RWPE2 (cell line): ENCODE measurements around the gene DNAJC5.
"Not testable (repeated sequence)": the region's sequence is repeated elsewhere in the genome, so short reads cannot be mapped to it uniquely, and the experiment has no call there.

Source experiments
- ATAC-seq: fragments of 200-7000 bp; cut with Tn5 transposase; 3 replicates; pipeline ENCODE4 v1.9.1; 2021; ENCODE audit warnings: low read depth
- DNase-seq: peaks from one replicate; pipeline ENCODE4 v3.0.0-alpha.2; 2020; ENCODE audit warnings: low spot score
- H3K27ac ChIP-seq: fragments of 450-650 bp; 2 replicates; pipeline ENCODE4 v1.5.1; 2017; ENCODE audit warnings: mild to moderate bottlenecking; ENCODE audit not compliant: poor library complexity, severe bottlenecking
- H3K27me3 ChIP-seq: fragments of 250-450 bp; sonication (Bioruptor Pico); 2 replicates; pipeline ENCODE4 v1.5.1; 2021; ENCODE audit warnings: mild to moderate bottlenecking, moderate library complexity; ENCODE audit not compliant: insufficient read depth, poor library complexity, severe bottlenecking
- H3K36me3 ChIP-seq: fragments of 250-450 bp; sonication (Bioruptor Pico); 2 replicates; pipeline ENCODE4 v1.5.1; 2020; ENCODE audit warnings: low read depth, mild to moderate bottlenecking, moderate library complexity
- H3K4me1 ChIP-seq: fragments of 250-450 bp; sonication (Bioruptor Pico); 2 replicates; pipeline ENCODE4 v1.5.1; 2021; ENCODE audit warnings: mild to moderate bottlenecking, moderate library complexity; ENCODE audit not compliant: insufficient read depth, poor library complexity, severe bottlenecking
- H3K4me3 ChIP-seq: fragments of 250-450 bp; sonication (Bioruptor Pico); 2 replicates; pipeline ENCODE4 v1.5.1; 2021; ENCODE audit warnings: mild to moderate bottlenecking, moderate library complexity; ENCODE audit not compliant: severe bottlenecking
- H3K9me3 ChIP-seq: fragments of 250-450 bp; sonication (Bioruptor Pico); 2 replicates; pipeline ENCODE4 v1.5.1; 2021; ENCODE audit warnings: mild to moderate bottlenecking, moderate library complexity; ENCODE audit not compliant: severe bottlenecking
- CTCF ChIP-seq: fragments of 450-650 bp; IDR thresholded peaks from one replicate; pipeline ENCODE4 v1.5.1; 2017; ENCODE audit warnings: mild to moderate bottlenecking, moderate library complexity; ENCODE audit not compliant: poor library complexity, severe bottlenecking

Gene DNAJC5

DNA sequence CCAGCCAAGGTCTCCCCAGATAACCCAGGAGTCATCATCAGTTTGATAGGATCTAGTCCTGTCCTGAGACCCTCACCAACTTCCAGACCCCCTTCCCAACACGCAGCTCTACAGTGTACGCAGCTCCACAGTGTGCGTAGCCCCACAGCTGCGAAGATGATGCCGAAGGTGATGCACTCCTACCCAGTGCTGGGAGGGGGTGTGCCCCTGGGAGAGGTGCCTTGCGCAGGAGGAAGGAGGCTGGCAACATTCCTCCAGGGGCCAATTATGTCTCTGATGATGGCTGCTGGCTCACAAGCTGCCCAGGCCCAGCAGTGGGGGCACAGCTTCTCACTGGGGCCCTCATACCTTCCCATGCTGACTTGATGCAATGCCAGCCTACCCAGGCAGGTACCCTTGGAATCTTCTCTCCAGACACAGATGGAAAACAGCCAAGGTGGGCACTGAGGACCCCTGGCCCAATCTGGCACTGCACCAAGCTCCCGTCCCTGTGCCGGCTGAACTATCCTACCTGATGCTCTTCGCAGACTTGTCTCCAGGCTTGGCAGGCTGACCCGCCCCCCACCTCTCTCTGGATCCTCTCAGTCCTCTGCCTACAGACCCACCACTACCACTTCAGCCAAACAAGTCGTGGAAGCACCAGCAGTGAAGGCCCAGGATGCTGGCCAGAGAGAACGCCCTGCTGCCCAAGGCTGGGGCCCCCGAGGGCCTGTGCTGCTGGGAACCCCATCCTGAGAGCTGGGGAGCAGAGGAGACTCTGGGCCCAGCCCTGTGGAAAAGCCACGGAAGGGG is 73.4 kb downstream of the DNAJC5 start:
- H3K27ac ChIP-seq: peak overlapping the region; percentile 43
- H3K4me1 ChIP-seq: no peaks in the 10 kb centered on the region
- TF ChIP-seq CTCF: no peak
- peak overlapping the region; percentile 80 for H3K4me3 ChIP-seq
- DNase-seq (no peak), ATAC-seq (no peak)
- no peaks in the 10 kb centered on the region for H3K9me3 ChIP-seq
- H3K36me3 ChIP-seq: peaks cover 30% of the 10 kb centered on the region
- no peaks in the 10 kb centered on the region for H3K27me3 ChIP-seq

DNA sequence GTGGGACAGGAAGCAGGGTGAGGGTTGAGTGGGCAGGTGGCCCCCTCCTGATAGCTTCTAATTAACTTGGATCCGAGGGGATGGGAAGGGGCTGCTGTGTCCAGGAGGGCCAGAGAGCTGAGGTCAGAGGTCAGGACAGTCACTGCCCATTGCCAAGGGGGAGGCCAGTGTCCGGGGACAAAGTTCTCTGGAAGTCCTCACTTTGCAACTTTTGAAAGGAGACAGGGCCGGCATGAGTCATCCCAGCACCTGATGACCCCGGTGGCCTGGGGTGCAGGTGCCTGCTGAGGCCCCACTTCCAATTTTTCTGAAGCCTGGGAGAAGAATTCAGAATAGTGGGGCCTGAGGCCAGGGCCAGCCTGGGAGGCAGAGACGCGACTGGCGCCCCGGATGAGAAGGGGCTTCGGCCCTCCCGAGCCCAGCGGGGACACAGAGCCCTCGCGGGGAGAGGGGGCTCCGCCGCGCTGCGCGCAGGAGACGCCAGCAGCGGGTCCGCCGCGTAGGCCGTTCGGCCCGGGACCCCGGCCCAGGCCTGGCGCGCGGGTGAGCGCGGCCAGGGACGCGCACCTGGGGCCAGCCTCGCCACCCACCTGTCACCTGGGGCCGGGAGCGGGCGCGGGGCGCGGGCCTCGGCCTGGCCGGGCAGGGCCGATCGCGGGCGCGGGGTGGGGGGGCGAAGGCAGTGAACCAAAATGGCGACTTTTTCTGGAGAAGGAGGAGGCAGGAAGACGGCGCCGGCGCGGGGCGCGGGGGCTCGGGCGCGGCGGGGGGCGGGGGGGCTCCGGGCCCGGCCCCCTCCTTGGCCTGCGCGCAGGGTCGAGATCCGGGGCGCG is 74.2 kb downstream of the DNAJC5 start:
- TF ChIP-seq CTCF: no peak

GRCh38 chr20:63969838-63970713 is 75.2 kb downstream of the DNAJC5 start, which contains the start of gene ZNF512B:
ZNF512B (minus strand) TSS chr20:63969930; CDS start chr20:63967950, 1,980 bp downstream.
- Histone ChIP-seq H3K9me3 (no peaks in the 10 kb centered on the region), H3K4me1 (no peaks in the 10 kb centered on the region), H3K27me3 (no peaks in the 10 kb centered on the region), H3K36me3 (peaks cover 18% of the 10 kb centered on the region), H3K27ac (peak within 1 kb of the TSS; percentile 43), H3K4me3 (peak within 1 kb of the TSS; percentile 80)
- ATAC-seq (peak; percentile 32), DNase-seq (peak; percentile 91)
- TF ChIP-seq CTCF: no peak

More for the DNA sequence above, 74.2 kb downstream of the DNAJC5 start:
- H3K4me1 ChIP-seq: no peaks in the 10 kb centered on the region
- no peaks in the 10 kb centered on the region for H3K9me3 ChIP-seq
- peaks cover 22% of the 10 kb centered on the region for H3K36me3 ChIP-seq
- H3K27ac ChIP-seq: peak overlapping the region; percentile 43
- ATAC-seq: no peak
- DNase-seq: no peak
- H3K27me3 ChIP-seq: no peaks in the 10 kb centered on the region
- H3K4me3 ChIP-seq: peak overlapping the region; percentile 80

- no peak overlapping the region for H3K4me3 ChIP-seq
- TF ChIP-seq CTCF: no peak
- H3K27ac ChIP-seq: no peak overlapping the region
- ATAC-seq (no peak), DNase-seq (no peak)
- no peaks in the 10 kb centered on the region for H3K9me3 ChIP-seq
- H3K4me1 ChIP-seq: no peaks in the 10 kb centered on the region
- no peaks in the 10 kb centered on the region for H3K27me3 ChIP-seq
- peaks cover 18% of the 10 kb centered on the region for H3K36me3 ChIP-seq
Measured at GRCh38 chr20:63970714-63971431, 75.9 kb downstream of the DNAJC5 start.

GRCh38 chr20:63971960-63972311 is 77.0 kb downstream of the DNAJC5 start:
- not testable (repeated sequence) for H3K27ac ChIP-seq, H3K4me3 ChIP-seq, ATAC-seq, H3K36me3 ChIP-seq, H3K9me3 ChIP-seq, H3K4me1 ChIP-seq, H3K27me3 ChIP-seq, DNase-seq
